HCT116 (cell line): ENCODE data around the gene ELOA. TPM values are rescaled to one million over a fixed set of nuclear protein-coding genes. Genes with fewer than 3 reads are reported as not detected.

Experiments used
- ATAC-seq: fragments of 200-7000 bp; cut with Tn5 transposase; 2 replicates; pipeline ENCODE4 v1.9.1; 2020; ENCODE audit warnings: mild to moderate bottlenecking, moderate library complexity
- BruUV-seq: library from RNA; stranded (reverse); fragments of 400-500 nt; replicated peaks from 2 replicates; lab custom pipeline; 2021; lab: Mats Ljungman, UMichigan
- CTCF ChIA-PET: fragments of 300-600 bp; sonication (Branson Sonifier 250); formaldehyde crosslinking; loops from one replicate; lab custom pipeline; 2021; ENCODE audit warnings: antibody characterized with exemption; lab: Charles Lee
- POLR2A ChIA-PET: fragments of 300-600, 350-600 bp; sonication (Branson Sonifier 250); formaldehyde crosslinking; loops from one replicate; lab custom pipeline; 2021; ENCODE audit warnings: antibody characterized with exemption; lab: Charles Lee
- RAD21 ChIA-PET, 2 experiments: fragments of 300-600 bp; sonication (Branson Sonifier 250); formaldehyde crosslinking; loops; one replicate each; lab custom pipeline; 2023; ENCODE audit warnings: low total read pairs in 2 of 2; ENCODE audit not compliant: uncharacterized antibody in 2 of 2, unreplicated experiment in 2 of 2, low non-redundant PET in 1 of 2; lab: Charles Lee
- DNase-seq: peaks from one replicate; pipeline ENCODE4 v3.0.0-alpha.2; 2010; ENCODE audit warnings: low read depth, low spot score
- H2AFZ ChIP-seq: fragments of 200-600 bp; shearing (Covaris generic), sonication (generic); 2 replicates; pipeline ENCODE4 v1.6.1; 2017; ENCODE audit warnings: low read depth, mixed run types, mixed read lengths, antibody characterized with exemption, low read length; ENCODE audit not compliant: poor library complexity, severe bottlenecking
- H3K27ac ChIP-seq: 2 replicates; pipeline ENCODE4 v1.5.1; 2012; ENCODE audit warnings: low read depth, low read length
- H3K27me3 ChIP-seq: fragments of 200-600 bp; sonication (generic); 2 replicates; pipeline ENCODE4 v1.6.1; 2016; ENCODE audit warnings: mixed run types, low read length, mixed read lengths; ENCODE audit not compliant: insufficient read depth
- H3K36me3 ChIP-seq, 2 experiments: fragments of 200-500 bp in 1 of 2; fragments of 200-600 bp in 1 of 2; sonication (Bioruptor generic) in 1 of 2; sonication (generic) in 1 of 2; 2 replicates each; pipeline versions ENCODE4 v1.5.1 to v1.6.1; 2014 to 2016; ENCODE audit warnings: low read length in 2 of 2, inconsistent platforms in 1 of 2, mixed read lengths in 1 of 2, mixed run types in 1 of 2; ENCODE audit not compliant: insufficient read depth in 2 of 2, control insufficient read depth in 1 of 2
- H3K4me1 ChIP-seq, 2 experiments: fragments of 200-600 bp in 1 of 2; sonication (generic) in 1 of 2; 2 replicates each; pipeline versions ENCODE4 v1.5.1 to v1.6.1; 2012 to 2017; ENCODE audit warnings: low read length in 2 of 2, inconsistent platforms in 1 of 2, mild to moderate bottlenecking in 1 of 2, mixed read lengths in 1 of 2, mixed run types in 1 of 2, moderate library complexity in 1 of 2; ENCODE audit not compliant: insufficient read depth in 2 of 2, control insufficient read depth in 1 of 2
- H3K4me2 ChIP-seq: fragments of 200-600 bp; sonication (generic); 2 replicates; pipeline ENCODE4 v1.6.1; 2017; ENCODE audit warnings: mixed run types, low read length, mixed read lengths
- H3K4me3 ChIP-seq, 2 experiments: fragments of 200-600 bp in 1 of 2; sonication (generic) in 1 of 2; replicated peaks in 1 of 2; 2 replicates each; pipeline ENCODE4 v1.5.1; 2011 to 2016; ENCODE audit warnings: low read length in 2 of 2, control low read depth in 1 of 2, low read depth in 1 of 2, mild to moderate bottlenecking in 1 of 2, mixed read lengths in 1 of 2, mixed run types in 1 of 2
- H3K79me2 ChIP-seq: fragments of 200-600 bp; sonication (generic); 2 replicates; pipeline ENCODE4 v1.6.1; 2017; ENCODE audit warnings: mild to moderate bottlenecking, mixed run types, low read length, moderate library complexity, mixed read lengths; ENCODE audit not compliant: insufficient read depth
- H3K9ac ChIP-seq: fragments of 200-600 bp; sonication (generic); 2 replicates; pipeline ENCODE4 v1.6.1; 2016; ENCODE audit warnings: low read length, mixed read lengths
- H3K9me2 ChIP-seq: fragments of 200-600 bp; sonication (generic), shearing (Covaris generic); 2 replicates; pipeline ENCODE4 v1.6.1; 2017; ENCODE audit warnings: mixed run types, mild to moderate bottlenecking, moderate library complexity; ENCODE audit not compliant: insufficient read depth
- H3K9me3 ChIP-seq, 2 experiments: fragments of 200-500 bp in 1 of 2; fragments of 200-600 bp in 1 of 2; sonication (Bioruptor generic) in 1 of 2; sonication (generic) in 1 of 2; 2 replicates each; pipeline ENCODE4 v1.6.1; 2014 to 2017; ENCODE audit warnings: low read length in 2 of 2, mixed read lengths in 2 of 2, inconsistent platforms in 1 of 2, low read depth in 1 of 2, mild to moderate bottlenecking in 1 of 2, mixed run types in 1 of 2, moderate library complexity in 1 of 2; ENCODE audit not compliant: control insufficient read depth in 1 of 2, insufficient read depth in 1 of 2
- H4K20me1 ChIP-seq: fragments of 200-600 bp; sonication (generic), shearing (Covaris generic); 2 replicates; pipeline ENCODE4 v1.6.1; 2017; ENCODE audit warnings: mixed run types, mild to moderate bottlenecking, moderate library complexity; ENCODE audit not compliant: insufficient read depth
- ATF3 ChIP-seq: IDR thresholded peaks from 2 replicates; pipeline ENCODE4 v1.6.1; 2012
- CBX3 ChIP-seq: IDR thresholded peaks from 2 replicates; pipeline ENCODE4 v1.6.1; 2012; ENCODE audit warnings: low read depth
- CEBPB ChIP-seq: IDR thresholded peaks from 2 replicates; pipeline ENCODE4 v1.6.1; 2012; ENCODE audit warnings: low read depth
- CTCF ChIP-seq, 3 experiments: fragments of 200-600 bp in 1 of 3; sonication (generic) in 1 of 3; IDR thresholded peaks in 2 of 3; conservative IDR thresholded peaks in 1 of 3; 2 replicates each; pipeline ENCODE4 v1.5.1; 2012 to 2017; ENCODE audit warnings: low read depth in 2 of 3, low read length in 2 of 3, antibody characterized with exemption in 1 of 3, borderline replicate concordance in 1 of 3, control low read depth in 1 of 3, mild to moderate bottlenecking in 1 of 3, mixed read lengths in 1 of 3, mixed run types in 1 of 3, moderate library complexity in 1 of 3; ENCODE audit not compliant: insufficient read depth in 1 of 3
- ELF1 ChIP-seq: IDR thresholded peaks from 2 replicates; pipeline ENCODE4 v1.6.1; 2012; ENCODE audit warnings: low read depth, borderline replicate concordance
- EZH2 ChIP-seq: fragments of 200-600 bp; sonication (generic); IDR thresholded peaks from 2 replicates; pipeline ENCODE4 v1.6.1; 2017; ENCODE audit warnings: antibody characterized with exemption, mixed run types
- EZH2phosphoT487 ChIP-seq: fragments of 200-600 bp; IDR thresholded peaks from 2 replicates; pipeline ENCODE4 v1.6.1; 2018; ENCODE audit warnings: antibody characterized with exemption, borderline replicate concordance
- FOSL1 ChIP-seq: IDR thresholded peaks from 2 replicates; pipeline ENCODE4 v1.6.1; 2012; ENCODE audit warnings: low read depth
- MAX ChIP-seq: IDR thresholded peaks from 2 replicates; pipeline ENCODE4 v1.6.1; 2012
- POLR2A ChIP-seq: IDR thresholded peaks from 2 replicates; pipeline ENCODE4 v1.7.0; 2011; ENCODE audit warnings: borderline replicate concordance; ENCODE audit not compliant: insufficient read depth, insufficient read length; ENCODE audit errors: extremely low read depth
- POLR2AphosphoS5 ChIP-seq: IDR thresholded peaks from 2 replicates; pipeline ENCODE4 v1.6.1; 2011; ENCODE audit warnings: mild to moderate bottlenecking, low read depth, low read length, moderate library complexity
- YY1 ChIP-seq: IDR thresholded peaks from 2 replicates; pipeline ENCODE4 v1.6.1; 2011; ENCODE audit warnings: low read length, low read depth, moderate library complexity, mild to moderate bottlenecking; ENCODE audit not compliant: insufficient replicate concordance; ENCODE audit errors: extremely low read depth
- ZFX ChIP-seq: fragments of 450-650 bp; IDR thresholded peaks from 2 replicates; pipeline ENCODE4 v1.6.1; 2017
- ZNF274 ChIP-seq: fragments of 200-500 bp; sonication (Bioruptor generic); IDR thresholded peaks from 2 replicates; pipeline ENCODE4 v1.6.1; 2014; ENCODE audit warnings: mild to moderate bottlenecking, low read depth, low read length, inconsistent platforms
- intact Hi-C: fragments of 100-400 bp; cut with micrococcal nuclease; formaldehyde crosslinking; loops from 2 replicates; pipeline ENCODE4 v1.10.0; 2022
- total RNA-seq: library from RNA; stranded (reverse); gene quantifications from one replicate; pipeline ENCODE4 v1.2.1, GENCODE V29; 2021; ENCODE audit not compliant: unreplicated experiment

ELOA gene
- total RNA-seq, 1 experiment from 2014 or later, result 39.3 TPM

GRCh38 chr1:23709229-23709628 is 34.0 kb upstream of the ELOA start:
- H3K4me3 ChIP-seq, result no peak overlapping the region
- H3K27me3 ChIP-seq, result no peaks in the 10 kb centered on the region
- RAD21 ChIA-PET, result no interaction called here
- no TSS peak for BruUV-seq
- H4K20me1 ChIP-seq, result no peaks in the 10 kb centered on the region
- CTCF ChIA-PET, result no interaction called here
- peaks cover 34% of the 10 kb centered on the region for H3K79me2 ChIP-seq
- no peaks in the 10 kb centered on the region for H3K9me3 ChIP-seq
- no peak for ATAC-seq
- intact Hi-C loops, result no loop called here
- TF ChIP-seq FOSL1, result no peak
- TF ChIP-seq ATF3, result no peak
- no peak for TF ChIP-seq ZFX
- no peak for TF ChIP-seq CBX3
- no peak for TF ChIP-seq POLR2A
- no peak for TF ChIP-seq CEBPB
- no peak for TF ChIP-seq CTCF (IDR thresholded peaks at IDR 0.05 in 2 of 3, conservative IDR thresholded peaks at IDR 0.05 in 1 of 3; ENCODE audit: borderline replicate concordance in 1 of 3, insufficient read depth in 1 of 3, low read depth in 2 of 3, low read length in 2 of 3)
- TF ChIP-seq YY1, result no peak
- no peak for TF ChIP-seq ELF1
- TF ChIP-seq POLR2AphosphoS5, result no peak
- no peak for TF ChIP-seq EZH2phosphoT487
- TF ChIP-seq MAX, result no peak
- no peak for TF ChIP-seq EZH2
- no peak for TF ChIP-seq ZNF274
- TF ChIP-seq, all 23 proteins: peak for 0
- POLR2A ChIA-PET, result no interaction called here
- no peak overlapping the region for H2AFZ ChIP-seq
- H3K4me2 ChIP-seq, result no peak overlapping the region
- no peaks in the 10 kb centered on the region for H3K9me2 ChIP-seq
- peaks cover 6 to 8% of the 10 kb centered on the region in 2 experiments; a peak in 3 of 4 replicates for H3K36me3 ChIP-seq
- DNase-seq, result no peak
- no peaks in the 10 kb centered on the region for H3K4me1 ChIP-seq
- H3K9ac ChIP-seq, result no peak overlapping the region
- no peak overlapping the region for H3K27ac ChIP-seq
